GM12891 (cell line): ENCODE data around the gene DYNC1H1.

Experiments
- POLR2A ChIP-seq: IDR thresholded peaks from 2 replicates; pipeline ENCODE4 v1.6.1; 2011; ENCODE audit warnings: low read depth, low read length, control low read depth
- SPI1 ChIP-seq: IDR thresholded peaks from 2 replicates; pipeline ENCODE4 v1.6.1; 2011; ENCODE audit warnings: low read depth, low read length, control low read depth
- TAF1 ChIP-seq: IDR thresholded peaks from 2 replicates; pipeline ENCODE4 v1.6.1; 2011; ENCODE audit warnings: low read depth, low read length, control low read depth

GRCh38 chr14:101959277-101959676 lies 5.1 kb upstream of the DYNC1H1 start:
- TF ChIP-seq TAF1 (no peak), SPI1 (no peak), POLR2A (no peak)
